ENCODE results near the gene CNTNAP2.
A peak's percentile ranks its signal among the peaks of the same experiment; 100 is the strongest.

The CNTNAP2 gene

DNA sequence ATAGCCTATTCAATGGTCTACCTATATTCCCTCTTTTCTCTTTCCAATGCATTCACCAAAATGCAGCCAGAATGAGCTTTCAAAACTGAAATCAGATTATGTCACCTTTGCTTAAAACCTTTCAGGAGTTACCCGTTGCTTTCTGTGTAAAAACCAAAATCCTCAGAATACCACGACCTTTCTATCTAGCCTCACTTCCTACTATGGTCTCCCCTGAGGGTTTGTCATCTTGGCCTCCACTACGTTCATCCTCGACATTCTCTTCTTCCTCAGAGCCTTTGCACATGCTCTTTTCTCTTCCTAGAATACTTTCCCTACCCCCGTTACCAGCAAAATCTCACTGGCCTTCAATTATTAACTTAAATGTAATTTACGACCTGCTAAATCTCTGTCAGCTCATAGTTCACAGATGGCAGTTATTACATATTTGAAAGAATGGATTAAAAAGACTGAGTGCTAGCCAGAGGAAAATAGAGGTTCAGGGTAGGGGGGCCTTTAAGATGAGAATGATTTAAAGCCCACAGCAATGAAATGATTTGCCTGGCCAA is 2093.1 kb downstream of the CNTNAP2 start:
- no peak for DNase-seq (ENCODE audit: low spot score)

DNA sequence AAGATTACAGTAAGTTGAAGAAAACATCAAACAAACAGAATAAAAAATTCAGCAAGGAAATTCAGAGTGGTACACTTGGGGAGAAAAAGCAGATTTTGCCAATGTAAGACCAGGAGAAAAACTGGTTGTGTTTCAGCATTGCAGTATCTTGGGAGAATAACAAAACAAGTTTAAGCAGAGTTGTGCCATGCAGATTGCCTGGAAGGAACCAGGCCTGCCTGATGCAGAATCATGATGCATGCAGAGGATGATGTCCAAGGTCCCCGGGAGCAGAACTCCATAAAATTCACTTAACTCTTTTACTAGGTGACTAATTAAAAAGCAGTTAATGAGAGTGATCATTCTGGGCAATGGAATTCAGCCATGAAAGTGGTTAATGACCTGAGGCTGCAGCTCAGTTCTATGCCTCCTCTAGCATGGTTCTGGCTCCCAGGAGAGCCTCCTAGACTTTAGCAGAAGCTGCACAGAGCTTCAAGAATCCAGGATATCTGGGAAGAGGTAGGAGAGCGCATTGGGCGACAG is 2094.3 kb downstream of the CNTNAP2 start:
- no peak for DNase-seq (ENCODE audit: low spot score)

DNA sequence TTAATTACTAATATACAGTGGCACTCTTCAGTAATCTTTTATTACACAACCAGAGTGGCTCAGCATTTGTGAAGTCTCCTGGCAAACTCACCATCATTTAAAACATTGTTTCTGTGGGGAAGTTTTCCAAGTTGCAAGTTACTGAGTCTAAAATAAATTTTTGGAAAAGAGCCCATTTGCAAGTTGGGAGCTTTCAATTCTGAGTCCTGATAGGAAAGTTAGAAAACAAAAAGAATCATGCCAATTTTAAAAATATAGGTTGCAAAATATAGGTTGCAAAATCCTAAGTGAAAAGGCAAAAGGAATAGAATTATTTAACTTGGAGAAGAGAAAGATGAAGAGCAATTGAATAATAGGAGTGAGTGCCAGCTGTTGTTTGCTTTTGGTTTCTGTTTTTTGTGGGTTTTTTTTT is 2095.1 kb downstream of the CNTNAP2 start:
- no peak for DNase-seq (ENCODE audit: low spot score)

DNA sequence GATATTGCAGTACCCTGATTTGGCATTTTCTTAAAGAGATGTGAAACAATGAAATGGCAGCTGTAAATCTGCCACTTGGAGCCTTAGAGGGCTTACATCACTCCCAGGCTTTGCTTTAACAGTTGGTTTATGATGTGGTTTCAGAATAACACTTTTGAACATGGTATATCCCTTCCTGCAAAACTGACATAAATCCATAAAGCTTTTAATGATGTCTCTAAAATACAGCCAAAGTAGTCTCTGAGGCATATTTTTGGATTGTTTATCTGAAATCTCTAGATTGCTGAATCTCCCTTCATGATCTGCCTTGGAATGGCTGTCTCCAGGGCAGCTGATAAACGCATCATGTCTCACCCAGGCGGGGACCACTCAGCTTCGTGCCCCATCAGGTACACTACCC is 2096.1 kb downstream of the CNTNAP2 start:
- DNase-seq (ENCODE audit: low spot score) = no peak

DNA sequence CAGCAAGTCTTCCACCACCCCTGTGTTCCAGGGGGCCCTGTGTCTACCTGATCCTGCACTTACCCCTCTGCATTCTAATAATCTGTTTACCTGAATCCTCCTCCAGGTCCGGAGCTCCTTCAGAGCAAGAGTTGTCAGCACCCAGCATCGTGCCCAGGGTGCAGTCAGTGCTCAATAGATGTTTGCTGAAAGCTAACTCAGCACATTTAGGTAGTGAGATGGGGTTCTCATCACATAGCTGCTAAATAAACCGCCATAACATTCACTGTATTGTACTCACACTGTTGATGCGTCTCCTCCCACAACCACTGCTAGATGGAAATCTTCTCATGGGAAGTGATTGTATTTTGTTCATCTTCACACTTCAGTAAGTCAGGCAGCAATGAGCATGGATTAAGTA is 2097.5 kb downstream of the CNTNAP2 start:
- no peak for DNase-seq (ENCODE audit: low spot score)

DNA sequence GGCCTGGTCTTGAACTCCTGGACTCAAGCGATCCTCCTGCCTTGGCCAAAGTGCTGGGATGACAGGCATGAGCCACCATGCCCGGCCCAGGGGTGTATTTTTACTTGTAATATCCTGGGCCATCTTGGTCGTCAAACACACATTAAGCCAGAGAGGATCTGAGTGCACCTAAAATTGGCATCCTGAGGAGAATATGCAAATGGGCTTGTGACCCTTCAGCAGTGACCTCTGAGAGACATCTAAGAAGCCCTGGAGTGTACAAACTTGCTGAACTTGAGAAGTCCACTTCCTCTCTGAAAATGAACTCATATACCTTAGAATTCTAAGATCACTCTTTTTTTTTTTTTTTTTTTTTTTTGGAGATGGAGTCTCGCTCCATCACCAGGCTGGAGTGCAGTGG is 2102.0 kb downstream of the CNTNAP2 start:
- no peak for DNase-seq (ENCODE audit: low spot score)

DNA sequence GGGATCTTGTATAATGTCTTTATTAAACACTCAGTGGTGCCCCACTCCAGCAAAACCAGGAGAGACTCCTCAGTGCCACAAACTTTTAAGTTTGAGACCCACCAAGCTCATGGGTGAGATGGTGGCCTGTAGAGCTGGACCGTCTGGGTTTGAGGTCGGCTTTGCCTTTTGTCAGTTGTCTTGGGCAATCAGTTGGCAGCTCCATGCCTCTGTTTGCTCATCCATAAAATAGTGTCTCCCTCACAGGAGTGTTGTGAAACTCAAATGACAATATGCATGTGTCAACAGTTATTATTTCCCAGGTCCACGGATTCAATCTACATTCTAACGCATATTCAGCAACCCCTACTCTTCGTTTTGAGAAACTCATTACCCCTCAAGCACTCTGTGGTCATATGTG is 2106.1 kb downstream of the CNTNAP2 start:
- no peak for DNase-seq (ENCODE audit: low spot score)

DNA sequence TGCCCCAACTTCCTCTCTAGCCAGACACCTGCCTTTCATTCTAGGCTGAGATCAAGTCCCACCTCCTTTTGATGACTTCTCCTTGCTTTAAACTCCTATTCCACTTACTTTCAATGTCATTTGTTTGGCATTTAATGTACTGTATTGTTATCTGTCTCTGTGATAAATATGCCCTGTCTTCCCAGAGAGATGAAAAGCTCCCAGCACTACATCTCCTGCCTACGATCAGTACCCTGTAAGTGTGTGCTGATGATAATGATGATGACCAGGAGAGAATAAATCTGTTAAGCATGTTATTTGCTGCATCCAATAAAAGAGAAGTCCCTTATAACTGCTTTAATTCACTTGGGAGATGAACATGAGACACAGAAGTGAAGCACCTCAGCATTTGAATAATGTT is 2106.6 kb downstream of the CNTNAP2 start:
- no peak for DNase-seq (ENCODE audit: low spot score)

DNA sequence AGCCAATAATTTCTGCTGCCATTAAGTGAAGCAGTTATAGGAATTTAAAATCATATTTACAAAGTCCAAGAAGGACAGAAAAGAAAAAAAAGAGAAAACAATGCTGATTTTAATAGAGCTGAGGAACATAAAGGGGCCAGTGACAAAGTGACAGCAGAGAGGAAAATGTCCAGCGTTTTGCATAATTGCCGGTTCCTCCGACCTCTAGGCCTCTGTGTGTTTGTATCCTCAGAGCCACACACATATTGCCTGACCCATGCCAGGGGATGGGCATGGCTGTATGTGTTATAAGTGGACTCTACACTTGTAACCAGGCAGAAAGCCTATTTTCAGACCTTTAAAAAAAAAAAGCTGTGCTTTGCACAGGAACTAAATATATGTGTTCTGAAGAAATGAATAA is 2107.1 kb downstream of the CNTNAP2 start:
- DNase-seq (ENCODE audit: low spot score) = no peak

DNA sequence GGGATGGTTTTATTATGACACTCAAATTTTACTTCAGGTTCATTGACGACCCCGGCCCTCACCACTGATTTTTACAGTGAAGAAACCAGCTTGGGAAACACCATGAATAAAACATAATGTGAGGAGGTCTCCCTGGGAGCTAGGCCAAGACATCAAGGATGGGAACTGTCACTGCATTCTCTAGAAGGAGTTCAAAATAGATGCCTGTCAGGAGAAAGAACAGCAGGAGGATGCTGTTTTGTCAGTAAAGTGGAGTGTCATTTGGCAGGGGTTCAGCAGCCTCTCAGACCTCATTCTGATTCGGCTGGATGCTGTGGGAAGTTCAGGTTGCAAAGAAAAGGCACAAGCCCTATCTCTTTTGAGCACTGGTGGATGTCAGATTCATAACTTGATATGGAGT is 2113.7 kb downstream of the CNTNAP2 start:
- DNase-seq (ENCODE audit: low spot score) = no peak

DNA sequence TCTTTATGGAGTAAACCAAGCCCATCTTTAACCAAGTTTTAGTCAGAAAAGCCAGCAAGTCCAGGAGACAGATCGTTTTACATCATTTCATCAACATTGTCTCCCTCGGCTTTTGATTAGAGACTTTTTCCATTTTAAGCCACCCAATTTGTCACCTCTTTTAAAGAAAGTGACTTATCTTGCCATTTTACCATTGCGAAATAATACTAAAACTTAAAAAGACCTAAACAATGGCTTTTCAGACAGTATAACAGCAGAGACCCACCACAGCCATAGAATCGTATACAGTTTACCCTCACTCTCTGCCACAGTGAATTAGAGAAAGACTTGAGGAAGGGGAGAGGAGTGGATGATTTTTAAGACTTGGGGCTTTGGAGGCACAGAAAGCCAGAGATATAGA is 2114.3 kb downstream of the CNTNAP2 start:
- no peak for DNase-seq (ENCODE audit: low spot score)

DNA sequence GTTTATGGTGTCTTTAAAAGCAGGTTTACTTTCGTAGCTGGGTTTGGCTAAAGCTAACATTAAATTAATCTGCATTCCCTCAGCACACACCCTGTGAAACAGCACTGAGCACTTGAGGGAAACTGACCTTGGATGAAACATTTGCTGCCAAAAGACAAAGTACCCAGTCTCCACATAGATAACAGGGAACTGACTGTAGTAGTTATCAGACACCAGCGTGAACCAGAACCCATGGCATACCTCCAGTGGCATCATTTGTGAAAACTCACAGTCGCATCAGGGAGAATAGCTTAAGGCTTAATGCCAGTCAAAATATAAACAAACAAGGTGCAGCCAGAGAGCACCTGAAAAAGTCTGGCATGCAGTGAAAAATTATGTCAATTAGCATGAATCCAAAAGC is 2116.2 kb downstream of the CNTNAP2 start:
- DNase-seq (ENCODE audit: low spot score) = no peak

DNA sequence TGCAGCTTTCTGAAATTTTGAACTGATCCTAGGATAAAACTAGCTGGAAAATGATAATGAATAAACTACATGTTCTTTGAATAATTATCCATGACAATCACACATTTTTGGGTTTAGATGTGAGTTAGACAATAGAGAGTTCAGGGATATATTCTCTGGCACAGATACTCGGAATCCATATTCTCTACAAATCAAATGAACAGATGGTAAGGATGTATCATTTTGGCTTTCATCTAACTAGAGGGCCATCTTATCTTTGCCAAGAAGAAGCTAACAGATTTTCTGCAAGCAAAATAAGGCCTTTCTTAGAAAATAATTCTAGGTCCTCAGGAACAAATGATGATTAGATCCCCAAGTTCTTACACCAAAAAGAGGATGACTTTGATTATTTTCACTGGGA is 2118.1 kb downstream of the CNTNAP2 start:
- no peak for DNase-seq (ENCODE audit: low spot score)

DNA sequence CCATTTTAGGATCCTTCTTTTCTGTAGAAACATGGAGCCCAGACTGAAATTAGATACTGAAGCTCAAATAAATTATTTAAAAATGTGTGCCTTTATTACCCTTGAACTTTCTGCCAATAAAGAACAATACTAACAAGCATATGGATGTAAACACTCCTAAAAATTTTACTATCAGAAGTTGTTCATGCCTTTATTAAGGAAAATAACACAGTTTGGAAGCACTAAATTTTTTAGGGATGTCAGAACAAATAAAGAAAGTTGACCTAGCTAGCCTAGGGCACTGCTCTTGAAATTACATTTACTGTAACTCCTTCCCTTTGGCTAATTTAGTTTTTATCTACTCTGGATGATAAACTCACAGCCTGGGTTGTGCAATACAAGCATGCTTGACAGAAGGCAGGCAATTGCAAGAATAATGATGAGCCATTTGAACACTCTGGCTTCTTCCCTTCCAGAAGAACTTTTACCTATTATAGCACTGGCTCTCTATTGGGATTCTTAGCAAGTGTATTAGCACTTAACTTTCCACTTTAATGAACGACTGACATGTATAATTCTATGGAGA is 2122.2 kb downstream of the CNTNAP2 start:
- no peak for DNase-seq (ENCODE audit: low spot score)

DNA sequence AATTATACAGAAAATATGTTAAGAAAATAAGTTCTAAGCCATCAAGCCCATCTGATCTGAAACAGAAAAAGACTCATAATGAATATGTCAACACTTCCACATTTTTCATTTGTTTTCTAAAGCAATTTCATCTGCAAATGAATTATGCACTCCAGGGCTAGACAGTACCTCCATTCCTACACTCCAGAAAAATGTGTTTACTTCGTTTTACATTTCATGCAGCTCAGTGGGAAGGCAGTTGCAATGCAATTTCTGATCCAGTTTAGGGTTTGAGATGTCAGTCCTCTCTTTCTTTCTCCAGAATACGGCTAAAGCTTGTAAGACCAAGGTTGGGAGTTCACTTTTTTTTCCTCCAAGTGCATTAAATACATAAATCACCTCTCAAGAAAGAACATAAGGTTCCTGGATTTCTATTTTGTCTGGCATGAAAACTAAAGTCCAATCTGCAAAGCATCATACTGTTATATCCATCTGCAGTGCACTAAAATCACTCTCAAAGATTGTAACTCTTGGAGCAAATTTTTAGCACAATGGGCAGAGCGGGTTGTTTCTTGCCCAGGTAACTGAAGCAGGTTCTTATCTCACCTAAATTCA is 2125.2 kb downstream of the CNTNAP2 start:
- no peak for DNase-seq (ENCODE audit: low spot score)

DNA sequence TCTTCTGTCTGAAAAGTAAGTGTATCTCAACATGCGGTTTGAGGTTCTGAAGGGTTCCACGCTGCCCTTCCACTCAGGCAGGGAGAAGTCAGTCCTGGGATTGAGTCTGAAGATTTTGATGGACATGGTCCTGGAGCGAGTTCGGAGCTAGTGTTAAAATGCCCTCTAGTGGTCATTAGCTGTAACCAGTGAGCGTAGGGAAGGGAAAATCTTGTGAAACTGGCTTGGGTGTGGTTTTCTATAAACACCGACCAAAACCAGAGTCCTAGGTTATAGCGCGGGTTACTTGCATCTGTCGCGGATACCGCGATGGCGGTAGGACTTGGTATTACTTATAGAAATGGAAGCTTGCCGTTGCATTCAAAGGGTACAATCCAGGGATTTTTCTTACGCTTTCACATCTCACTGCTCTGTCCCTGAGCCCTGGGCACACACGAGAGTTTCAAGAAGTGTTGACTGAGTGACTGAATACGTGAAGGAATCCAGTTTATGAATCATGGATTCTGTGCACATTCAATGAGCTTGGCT is 2125.8 kb downstream of the CNTNAP2 start:
- peak; percentile 64 for DNase-seq (ENCODE audit: low spot score)

DNA sequence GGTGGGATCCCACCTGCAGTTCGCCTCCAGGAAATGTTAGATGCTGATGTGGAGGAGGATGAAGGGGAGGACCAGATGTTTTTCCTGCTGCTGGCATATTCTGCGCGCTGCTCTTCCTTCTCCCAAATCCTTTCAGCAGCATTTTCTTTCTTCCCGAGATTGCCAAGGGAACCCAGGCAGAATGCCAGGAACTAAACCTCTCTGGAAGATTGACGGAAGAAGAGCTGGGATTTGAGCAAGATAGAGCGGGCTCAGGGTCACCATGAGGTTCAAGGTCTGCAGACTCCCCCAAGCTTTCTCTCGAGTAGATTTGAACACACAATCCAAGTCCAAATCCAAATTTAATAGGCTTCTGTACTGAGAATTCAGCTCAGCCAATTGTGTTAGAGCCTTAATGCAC is 2128.8 kb downstream of the CNTNAP2 start:
- no peak for DNase-seq (ENCODE audit: low spot score)

DNA sequence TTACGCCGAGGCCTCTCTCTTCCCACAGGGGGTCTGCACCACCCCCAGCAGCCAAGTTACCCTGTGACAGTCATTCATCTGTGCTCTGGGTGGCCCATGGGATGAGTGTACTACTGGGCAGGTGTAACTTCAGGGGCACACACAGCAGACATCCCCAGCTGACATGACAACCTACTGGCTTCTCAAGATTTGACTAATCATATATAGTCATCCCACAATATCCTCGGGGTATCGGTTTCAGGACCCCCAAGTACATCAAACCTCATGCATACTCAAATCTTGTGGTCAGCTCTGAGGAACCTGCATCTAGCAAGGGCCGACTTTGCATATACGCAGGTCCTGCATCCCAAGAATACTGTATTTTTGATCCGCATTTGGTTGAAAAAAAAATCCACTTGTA is 2137.0 kb downstream of the CNTNAP2 start:
- no peak for DNase-seq (ENCODE audit: low spot score)

DNA sequence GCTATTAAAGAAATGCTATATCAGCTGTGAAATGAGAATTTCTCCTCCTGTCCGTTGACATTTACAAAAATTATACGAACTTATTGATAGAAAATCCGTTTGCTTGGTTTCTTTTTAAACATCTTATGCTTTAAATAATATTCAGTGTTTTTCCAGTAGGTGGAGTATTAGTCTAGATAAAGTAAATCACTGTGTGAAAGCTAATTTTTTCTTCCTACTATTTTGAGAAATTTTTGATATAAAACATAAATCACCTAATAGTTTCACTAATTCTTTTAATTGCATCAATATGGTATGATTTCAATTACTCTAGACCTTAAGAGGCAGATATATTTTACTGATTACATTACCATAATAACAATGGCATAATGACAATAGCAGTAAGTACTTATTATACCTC is 2138.7 kb downstream of the CNTNAP2 start:
- no peak for DNase-seq (ENCODE audit: low spot score)

DNA sequence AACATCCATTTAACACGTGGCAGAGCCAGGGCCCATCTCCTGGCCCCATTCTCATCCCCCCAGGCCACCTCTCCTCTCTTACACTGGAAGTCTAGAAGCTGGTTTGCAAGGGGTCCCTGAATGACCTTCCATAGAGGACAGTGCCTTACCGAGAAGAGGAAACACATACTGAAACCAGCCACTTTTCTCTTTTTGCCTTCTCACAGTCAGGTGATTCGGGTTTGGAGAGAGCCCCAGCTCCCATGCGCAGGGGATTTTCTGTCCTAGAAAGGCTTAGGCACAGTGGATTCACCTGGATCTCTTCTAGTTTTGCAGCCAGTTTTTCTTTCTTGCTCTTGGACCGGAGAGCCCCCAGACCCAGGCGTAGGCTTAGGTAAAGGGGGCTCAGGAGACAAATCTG is 2139.8 kb downstream of the CNTNAP2 start:
- no peak for DNase-seq (ENCODE audit: low spot score)

DNA sequence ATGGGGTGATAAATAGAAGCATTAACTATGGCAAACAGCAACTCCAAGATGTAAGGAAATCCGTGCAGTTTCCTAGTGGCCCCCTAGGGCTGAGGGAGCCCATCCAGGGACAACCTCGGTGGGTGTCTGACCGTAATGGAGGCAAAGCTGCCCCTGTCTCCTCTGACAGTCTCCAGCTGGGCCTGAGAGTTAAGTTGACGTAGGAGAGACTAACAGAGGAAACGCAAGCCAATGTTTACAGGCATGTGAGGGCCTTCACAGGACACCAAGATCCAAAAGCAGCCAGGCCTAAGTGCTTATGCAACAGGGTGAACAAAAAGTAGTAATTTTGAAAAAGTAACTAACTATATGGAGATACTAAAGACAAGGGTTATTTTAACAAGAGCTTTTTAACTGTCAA is 2144.0 kb downstream of the CNTNAP2 start:
- no peak for DNase-seq (ENCODE audit: low spot score)

DNA sequence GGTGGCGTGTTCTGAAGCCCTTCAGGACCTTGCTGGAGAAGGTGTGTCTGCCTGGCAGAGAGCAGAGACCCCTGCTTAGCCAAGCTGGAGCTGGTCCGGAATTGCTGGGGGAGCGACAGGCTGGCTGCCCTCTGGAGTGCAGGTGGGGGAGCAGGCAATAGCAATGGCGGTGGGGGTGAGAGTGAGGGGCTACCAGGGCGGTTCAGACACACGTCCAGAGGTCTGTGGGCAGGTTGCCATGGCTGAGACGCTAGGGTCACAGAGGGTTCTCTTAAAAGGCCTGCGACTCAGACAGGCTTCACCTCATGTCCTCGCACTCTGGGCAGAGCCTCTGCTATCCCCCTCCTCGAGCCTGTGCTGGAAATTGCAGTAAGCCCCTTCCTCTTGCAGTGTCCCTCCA is 2144.9 kb downstream of the CNTNAP2 start:
- DNase-seq (ENCODE audit: low spot score) = no peak

DNA sequence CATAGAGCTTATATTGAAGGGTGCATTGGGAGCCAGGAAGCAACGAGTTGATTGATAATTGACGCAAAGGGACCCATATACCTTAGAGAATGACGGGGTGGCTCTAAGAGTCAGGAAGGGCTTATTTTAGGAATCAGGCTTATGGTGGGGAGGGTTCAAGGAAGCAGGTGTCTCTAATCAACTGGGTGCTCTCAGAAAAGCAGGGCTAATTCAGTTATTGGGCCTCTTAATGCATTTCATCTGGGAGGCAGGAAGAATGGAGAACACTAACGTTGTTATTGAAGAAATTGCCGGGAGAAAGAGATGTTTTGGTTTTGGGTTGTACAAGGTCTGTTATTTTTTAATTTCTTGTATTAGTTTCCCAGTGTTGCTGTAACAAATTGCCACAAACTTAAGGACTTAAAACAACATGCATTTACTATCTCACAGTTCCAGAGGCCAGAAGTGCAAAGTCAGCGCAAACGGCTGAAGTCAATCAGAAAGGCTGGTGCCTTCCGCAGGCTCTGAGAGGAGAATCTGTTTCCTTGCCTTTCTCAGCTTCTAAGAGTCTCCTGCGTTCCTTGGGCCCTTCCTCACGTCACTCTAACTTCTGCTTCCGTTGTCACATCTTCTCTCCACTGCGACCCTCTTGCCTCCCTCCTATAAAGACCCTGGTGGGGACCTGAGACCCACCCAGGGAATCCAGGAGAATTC is 2145.5 kb downstream of the CNTNAP2 start:
- DNase-seq (ENCODE audit: low spot score) = peak; percentile 16
